Mesothelial cell of epicardium (in vitro differentiated cells): Measurements from ENCODE around the gene PRODH2. TPM values are rescaled to one million over a fixed set of nuclear protein-coding genes. Genes with fewer than 3 reads are reported as not detected.

ENCODE experiments used
- DNase-seq, 2 experiments: peaks; one replicate each; pipeline ENCODE4 v3.0.0; 2021; ENCODE audit warnings: low spot score in 2 of 2; ENCODE audit not compliant: unreplicated experiment in 2 of 2
- H3K27ac Mint-ChIP-seq: 2 replicates; pipeline ENCODE4 v1.8.0; 2021; ENCODE audit warnings: mixed read lengths
- H3K27me3 Mint-ChIP-seq: 2 replicates; pipeline ENCODE4 v1.8.0; 2021; ENCODE audit warnings: low read depth, mixed read lengths
- H3K36me3 Mint-ChIP-seq: 2 replicates; pipeline ENCODE4 v1.8.0; 2021; ENCODE audit warnings: mixed read lengths
- H3K4me1 Mint-ChIP-seq: 2 replicates; pipeline ENCODE4 v1.8.0; 2021; ENCODE audit warnings: mixed read lengths
- H3K4me3 Mint-ChIP-seq: 2 replicates; pipeline ENCODE4 v1.8.0; 2021; ENCODE audit warnings: mild to moderate bottlenecking, moderate library complexity, mixed read lengths
- H3K9me3 Mint-ChIP-seq: 2 replicates; pipeline ENCODE4 v1.8.0; 2021; ENCODE audit warnings: mixed read lengths
- total RNA-seq: library from RNA; stranded (reverse); gene quantifications from 3 replicates; pipeline ENCODE4 v1.2.1, GENCODE V29; 2021
- TF ChIP-seq, protein P1 (sequence below): fragments of 200-600 bp; sonication (generic); IDR thresholded peaks from one replicate; pipeline ENCODE4 v1.5.0; 2021; ENCODE audit warnings: antibody characterized with exemption; ENCODE audit not compliant: unreplicated experiment

PRODH2 gene
- total RNA-seq, 1 donor from 2014 or later, result not detected

DNA sequence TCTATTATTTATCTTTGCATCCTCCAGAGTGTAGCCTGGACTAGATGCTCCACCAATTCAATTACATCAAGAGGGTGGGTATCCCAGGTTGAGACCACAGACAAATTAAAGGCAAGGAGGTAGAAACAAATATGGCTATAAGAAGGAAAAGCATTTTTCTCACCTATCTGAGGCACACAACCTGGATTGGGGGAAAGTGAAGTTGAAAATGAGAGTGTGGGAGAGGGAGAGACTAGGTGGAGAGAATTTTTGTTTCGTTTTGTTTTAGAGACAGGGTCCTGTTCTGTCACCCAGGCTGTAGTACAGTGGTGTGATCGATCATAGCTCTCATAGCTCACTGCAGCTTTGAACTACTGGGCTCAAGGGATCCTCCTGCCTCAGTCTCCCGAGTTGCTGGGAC, 5.8 kb upstream of the PRODH2 start:
- no peak overlapping the region for H3K27ac Mint-ChIP-seq
- no peaks in the 10 kb centered on the region for H3K36me3 Mint-ChIP-seq
- peaks cover 42% of the 10 kb centered on the region for H3K27me3 Mint-ChIP-seq
- no peaks in the 10 kb centered on the region for H3K4me1 Mint-ChIP-seq
- no peak for DNase-seq
- TF ChIP-seq, protein P1, sequence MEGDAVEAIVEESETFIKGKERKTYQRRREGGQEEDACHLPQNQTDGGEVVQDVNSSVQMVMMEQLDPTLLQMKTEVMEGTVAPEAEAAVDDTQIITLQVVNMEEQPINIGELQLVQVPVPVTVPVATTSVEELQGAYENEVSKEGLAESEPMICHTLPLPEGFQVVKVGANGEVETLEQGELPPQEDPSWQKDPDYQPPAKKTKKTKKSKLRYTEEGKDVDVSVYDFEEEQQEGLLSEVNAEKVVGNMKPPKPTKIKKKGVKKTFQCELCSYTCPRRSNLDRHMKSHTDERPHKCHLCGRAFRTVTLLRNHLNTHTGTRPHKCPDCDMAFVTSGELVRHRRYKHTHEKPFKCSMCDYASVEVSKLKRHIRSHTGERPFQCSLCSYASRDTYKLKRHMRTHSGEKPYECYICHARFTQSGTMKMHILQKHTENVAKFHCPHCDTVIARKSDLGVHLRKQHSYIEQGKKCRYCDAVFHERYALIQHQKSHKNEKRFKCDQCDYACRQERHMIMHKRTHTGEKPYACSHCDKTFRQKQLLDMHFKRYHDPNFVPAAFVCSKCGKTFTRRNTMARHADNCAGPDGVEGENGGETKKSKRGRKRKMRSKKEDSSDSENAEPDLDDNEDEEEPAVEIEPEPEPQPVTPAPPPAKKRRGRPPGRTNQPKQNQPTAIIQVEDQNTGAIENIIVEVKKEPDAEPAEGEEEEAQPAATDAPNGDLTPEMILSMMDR, result no peak
- no peaks in the 10 kb centered on the region for H3K9me3 Mint-ChIP-seq
- no peak overlapping the region for H3K4me3 Mint-ChIP-seq

DNA sequence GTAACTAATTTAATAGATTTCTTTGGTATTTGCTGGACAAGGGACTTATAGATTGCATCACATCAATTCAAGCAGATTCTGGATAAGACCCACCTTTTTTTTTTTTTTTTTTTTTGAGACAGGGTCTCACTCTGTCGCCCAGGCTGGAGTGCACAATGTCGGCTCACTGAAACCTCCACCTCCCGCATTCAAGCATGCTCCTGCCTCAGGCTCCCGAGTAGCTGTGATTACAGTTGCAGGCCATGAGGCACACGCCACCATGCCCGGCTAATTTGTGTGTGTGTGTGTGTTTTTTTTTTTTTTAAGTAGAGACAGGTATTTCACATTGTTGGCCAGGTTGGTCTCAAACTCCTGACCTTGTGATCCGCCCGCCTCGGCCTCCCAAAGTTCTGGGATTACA, 4.2 kb upstream of the PRODH2 start:
- Mint-ChIP-seq H3K36me3 (no peaks in the 10 kb centered on the region), H3K27ac (no peak overlapping the region), H3K27me3 (peaks cover 41% of the 10 kb centered on the region), H3K4me1 (no peaks in the 10 kb centered on the region), H3K4me3 (no peak overlapping the region), H3K9me3 (no peaks in the 10 kb centered on the region)
- DNase-seq, result no peak
- TF ChIP-seq, protein P1, result no peak

DNA sequence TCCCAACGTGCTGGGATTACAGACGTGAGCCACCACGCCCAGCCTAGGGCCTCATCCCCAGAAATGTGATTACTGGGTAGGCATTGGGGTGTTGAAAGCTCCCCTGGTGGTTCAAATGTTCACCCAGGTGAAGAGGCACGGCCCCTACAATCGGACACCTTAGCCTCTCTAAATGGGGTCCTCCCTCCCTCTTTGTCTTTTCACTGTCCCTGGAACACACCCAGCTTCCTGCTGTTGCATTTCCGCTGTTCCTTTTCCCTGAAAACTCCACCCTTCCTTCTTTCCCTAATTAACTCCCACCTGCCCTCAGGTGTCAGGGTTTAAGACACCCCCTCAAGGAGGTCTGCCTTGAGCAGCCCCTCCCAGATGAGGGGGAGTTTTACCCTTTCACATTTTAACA, 3.6 kb upstream of the PRODH2 start:
- no peaks in the 10 kb centered on the region for H3K36me3 Mint-ChIP-seq
- H3K4me3 Mint-ChIP-seq, result no peak overlapping the region
- no peak for DNase-seq
- no peak overlapping the region for H3K27ac Mint-ChIP-seq
- TF ChIP-seq, protein P1, result no peak
- H3K27me3 Mint-ChIP-seq, result peaks cover 45% of the 10 kb centered on the region
- H3K4me1 Mint-ChIP-seq, result no peaks in the 10 kb centered on the region
- H3K9me3 Mint-ChIP-seq, result no peaks in the 10 kb centered on the region

DNA sequence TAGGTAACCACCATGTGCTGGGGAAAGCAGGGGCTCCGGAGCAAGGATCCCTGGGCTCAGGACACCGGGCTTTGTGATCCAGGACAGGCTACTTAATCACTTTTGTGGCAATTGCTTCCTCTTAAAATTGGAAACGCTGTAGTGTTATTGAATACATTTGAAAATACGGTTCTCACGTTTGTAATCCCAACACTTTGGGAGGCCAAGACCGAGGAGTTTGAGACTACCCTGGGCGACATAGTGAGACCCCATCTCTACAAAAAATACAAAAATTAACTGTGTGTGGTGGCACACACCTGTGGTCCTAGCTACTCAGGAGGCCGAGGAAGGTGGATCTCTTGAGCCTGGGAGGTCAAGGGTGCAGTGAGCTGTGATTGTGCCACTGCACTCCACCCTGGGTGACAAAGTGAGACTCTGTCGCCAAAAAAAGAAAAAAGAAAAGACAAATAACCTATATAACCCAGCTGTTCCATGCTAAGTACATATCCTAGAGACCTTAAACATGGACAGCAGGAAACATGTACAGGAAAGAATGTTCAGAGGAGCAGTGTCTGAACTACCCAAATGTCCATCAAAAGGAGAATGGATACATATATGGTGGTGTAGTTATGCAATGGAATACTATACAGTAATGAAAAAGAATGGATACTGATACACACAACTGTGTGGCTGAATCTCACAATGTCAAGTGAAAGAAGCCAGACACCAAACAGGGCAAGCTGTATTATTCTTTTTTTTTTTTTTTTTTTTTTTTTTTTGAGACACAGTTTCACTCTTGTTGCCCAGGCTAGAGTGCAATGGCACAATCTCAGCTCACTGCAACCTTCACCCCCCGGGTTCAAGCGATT, 622 bp upstream of the PRODH2 start:
- TF ChIP-seq, protein P1, result no peak
- H3K4me3 Mint-ChIP-seq, result no peak overlapping the region
- H3K27me3 Mint-ChIP-seq, result peaks cover 44% of the 10 kb centered on the region
- no peak overlapping the region for H3K27ac Mint-ChIP-seq
- no peaks in the 10 kb centered on the region for H3K4me1 Mint-ChIP-seq
- H3K36me3 Mint-ChIP-seq, result no peaks in the 10 kb centered on the region
- H3K9me3 Mint-ChIP-seq, result no peaks in the 10 kb centered on the region
- DNase-seq, result no peak

DNA sequence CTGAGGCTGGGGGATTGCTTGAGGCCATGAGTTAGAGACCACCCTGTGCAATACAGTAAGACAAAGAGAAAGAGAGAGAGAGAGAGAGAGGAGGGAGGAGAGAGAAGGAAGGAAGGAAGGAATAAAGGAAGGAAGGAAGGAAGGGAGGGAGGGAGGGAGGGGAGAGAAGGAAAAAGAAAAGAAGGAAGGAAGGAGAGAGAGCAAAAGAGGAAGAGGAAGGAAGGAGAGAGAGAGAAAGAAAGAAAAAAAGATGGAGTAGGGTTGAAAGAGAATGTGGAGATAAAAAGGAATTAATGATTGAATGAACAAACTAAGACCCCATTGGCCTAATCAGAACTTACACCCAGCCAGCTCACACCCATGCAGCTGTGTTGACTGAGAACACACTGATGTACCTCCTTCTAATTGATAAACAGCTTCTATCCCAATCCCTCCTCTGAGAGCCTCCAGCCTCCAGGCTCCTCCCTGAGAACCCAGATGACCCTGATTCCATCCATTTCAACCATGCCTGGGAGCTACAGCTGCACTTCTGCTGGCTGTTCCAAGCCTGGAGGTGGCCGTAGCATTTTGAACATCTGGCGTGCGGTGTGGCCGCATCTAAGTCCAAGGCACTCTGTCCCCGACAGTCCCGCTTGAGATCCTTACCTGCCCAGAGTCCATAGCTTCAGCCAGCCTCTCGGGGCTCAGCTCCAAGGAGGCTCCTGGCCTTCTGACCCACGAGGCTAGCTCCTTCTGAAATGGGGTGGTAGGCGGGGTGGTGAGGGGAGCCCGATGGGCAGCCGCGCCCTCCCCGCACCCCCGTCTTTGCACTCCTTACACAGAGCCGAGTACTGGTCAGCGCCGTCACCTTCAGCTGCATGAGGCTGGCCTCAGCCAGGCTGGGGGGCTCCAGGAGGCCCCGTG, 1.1 kb downstream of the PRODH2 start:
- Mint-ChIP-seq H3K27ac (no peak overlapping the region), H3K27me3 (peaks cover 47% of the 10 kb centered on the region), H3K4me1 (no peaks in the 10 kb centered on the region), H3K4me3 (no peak overlapping the region), H3K36me3 (no peaks in the 10 kb centered on the region), H3K9me3 (no peaks in the 10 kb centered on the region)
- DNase-seq, result no peak
- TF ChIP-seq, protein P1, result no peak
